SHP77 (cell line): ENCODE data around the gene DNER.
A peak's percentile ranks its signal among the peaks of the same experiment; 100 is the strongest.
"Not testable (repeated sequence)": the region's sequence is repeated elsewhere in the genome, so short reads cannot be mapped to it uniquely, and the experiment has no call there.

ENCODE experiments used
- DNase-seq, 2 experiments: peaks; one replicate each; lab custom pipeline; 2025; lab: John Stamatoyannopoulos, UW

The DNER gene

DNA sequence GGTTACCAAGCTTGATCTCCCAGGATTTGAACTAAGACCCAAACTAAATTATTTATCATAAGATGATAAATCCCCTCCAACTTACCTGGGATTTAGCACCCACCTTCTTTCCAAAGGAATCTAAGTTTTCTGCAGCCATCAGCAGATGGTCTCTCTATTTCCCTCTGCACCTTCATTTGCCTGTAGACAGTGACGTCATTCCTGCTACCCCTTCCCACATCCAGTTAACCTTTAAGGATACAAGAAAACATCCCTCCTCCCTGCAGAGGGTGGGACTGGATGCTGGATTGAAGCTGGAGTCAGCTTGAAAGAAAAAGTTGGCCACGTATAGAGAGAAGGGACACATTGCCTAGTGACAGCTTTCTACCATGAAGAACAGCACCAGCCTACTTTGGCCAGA lies 3.7 kb upstream of the DNER start:
- no peak for DNase-seq

DNA sequence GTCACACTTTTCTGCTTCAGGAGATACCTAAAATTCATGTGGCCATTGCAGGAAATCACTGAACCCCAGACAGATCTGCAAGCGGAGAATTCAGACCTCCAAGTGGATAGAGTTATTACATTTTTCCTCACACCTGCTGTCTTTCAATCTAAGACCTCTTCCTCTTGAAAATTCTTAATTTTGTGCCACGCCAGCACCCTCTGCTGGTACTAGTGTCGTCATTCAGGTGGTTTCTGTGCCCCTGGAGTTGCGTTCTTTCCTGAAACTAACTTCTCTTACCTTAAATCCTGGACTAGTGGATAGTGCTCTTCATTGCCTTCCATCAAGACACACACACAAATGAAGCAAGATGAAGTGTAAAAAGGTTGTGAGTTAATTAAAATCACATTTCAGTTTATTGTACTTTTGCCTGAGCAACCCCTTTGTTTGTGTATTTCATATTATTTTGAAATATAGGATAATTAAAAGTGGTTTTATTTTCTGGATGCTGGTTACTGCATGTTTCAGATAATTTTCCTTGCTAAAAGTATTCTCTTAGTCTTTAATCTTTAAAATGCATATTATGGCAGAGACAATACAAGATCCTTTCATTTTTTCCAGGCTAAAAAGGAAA lies 1.6 kb upstream of the DNER start:
- peak; percentile 74 to 75 for DNase-seq

DNA sequence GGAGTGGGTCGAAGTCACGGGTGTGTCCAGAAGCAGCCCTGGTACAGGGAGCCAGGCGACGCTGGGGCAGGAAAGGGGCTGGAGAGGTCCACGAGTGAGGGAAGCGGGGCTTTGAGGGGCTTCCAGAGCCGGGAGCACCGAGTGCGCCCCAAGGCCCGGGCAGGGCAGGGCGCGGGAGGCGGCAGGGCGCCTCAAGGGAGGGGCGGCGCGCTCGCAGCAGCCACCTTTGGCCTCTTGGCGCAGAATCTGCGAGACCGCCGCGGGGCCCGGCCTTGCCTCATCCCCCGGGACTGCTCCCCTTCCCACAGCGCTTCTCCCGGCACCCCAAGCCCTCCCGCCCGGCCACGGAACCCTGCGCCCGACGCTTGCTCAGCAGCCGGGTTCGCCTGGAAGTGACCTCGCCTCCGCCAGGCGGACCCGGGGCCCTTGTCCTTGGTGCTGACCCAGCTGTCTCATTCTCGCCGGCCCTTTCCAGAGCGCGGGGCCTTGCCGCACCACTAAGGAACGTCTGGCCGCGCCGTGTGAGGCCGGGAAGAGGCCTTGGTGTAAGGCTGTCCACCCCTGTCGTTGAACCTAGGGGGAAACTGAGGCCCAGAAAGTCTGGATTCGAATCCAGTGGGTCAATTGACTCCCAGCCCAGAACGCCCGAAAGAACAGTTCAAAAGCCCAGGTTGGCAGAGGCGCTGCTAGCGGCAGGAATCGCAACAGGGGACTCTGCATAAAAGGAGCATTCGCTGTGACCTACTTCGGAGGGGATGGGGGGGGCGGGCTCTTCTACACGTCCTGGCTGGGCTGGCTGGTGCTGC lies 584 bp upstream of the DNER start:
- DNase-seq, result peak; percentile 44

DNA sequence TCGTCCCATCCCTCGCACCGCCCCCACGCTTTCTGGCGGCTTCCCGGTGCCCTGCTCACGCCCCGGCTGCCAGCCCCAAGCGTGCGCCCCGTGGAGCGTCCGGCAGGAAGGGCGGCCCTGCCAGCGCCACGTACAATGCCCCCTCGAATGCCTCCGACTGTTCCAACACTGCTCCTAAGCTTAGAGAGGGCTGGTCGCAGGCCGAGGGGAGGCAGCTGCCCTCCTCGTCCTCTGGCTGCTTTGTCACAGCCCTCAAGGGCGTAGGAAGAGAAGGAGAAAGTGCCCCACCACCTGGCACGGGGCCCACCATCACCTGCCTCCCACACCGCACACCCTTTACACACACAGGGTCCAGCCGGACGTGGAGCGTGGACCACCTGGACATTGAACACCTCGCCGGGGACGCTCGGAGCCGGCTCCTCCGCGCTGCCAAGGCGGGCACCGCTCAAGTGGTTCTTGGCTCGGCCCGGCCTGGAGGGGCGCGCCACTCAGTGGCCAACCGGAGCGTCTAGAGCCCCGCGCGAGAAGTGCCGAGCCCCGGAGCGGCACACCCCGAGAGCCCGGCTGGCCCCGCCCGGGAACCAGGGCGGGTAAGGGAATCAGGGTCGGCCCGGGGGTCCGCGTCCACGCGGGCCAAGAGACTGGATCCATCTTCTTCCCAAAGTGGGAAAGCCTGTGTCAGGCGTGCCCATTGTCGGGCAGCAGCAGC lies 830 bp downstream of the DNER start:
- DNase-seq, result peak; percentile 64 to 81

DNA sequence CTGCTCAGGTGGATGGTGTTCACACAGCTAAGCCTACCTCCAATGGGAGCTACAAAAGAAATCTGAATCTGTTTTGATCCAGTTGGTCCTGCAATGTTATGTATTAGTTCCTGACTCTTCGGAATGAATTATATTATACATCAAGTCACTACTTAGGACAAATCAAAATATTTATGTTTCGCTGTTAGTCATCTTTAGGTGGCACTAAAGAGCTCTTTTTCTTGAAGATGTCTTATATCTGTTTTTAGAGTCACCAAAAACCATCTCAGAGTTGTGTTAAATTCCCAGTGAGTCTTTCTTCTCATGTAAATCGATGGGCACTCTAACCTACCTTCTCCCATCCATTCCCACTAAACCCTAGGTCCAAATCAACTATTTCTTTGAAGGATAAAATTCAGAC lies 2.2 kb downstream of the DNER start:
- no peak for DNase-seq

DNA sequence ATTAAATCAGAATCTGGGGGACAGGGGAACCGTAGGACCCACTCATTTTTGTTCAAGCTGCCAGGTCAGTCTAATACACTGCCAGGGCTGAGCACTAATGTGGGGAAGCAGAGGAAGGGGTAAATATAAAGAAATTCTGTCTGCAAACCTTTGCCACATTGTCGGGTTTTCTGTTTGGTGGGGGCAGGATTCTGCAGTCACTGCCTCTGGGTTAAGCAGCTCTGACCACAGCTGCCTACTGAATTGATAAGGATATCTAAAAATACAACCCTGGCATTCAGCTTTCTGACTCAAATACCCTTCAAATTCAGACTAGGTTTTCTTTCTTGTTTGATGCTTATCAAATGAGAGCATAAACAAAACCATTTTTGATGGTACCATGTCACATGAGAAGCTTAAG lies 6.0 kb downstream of the DNER start:
- no peak for DNase-seq

DNA sequence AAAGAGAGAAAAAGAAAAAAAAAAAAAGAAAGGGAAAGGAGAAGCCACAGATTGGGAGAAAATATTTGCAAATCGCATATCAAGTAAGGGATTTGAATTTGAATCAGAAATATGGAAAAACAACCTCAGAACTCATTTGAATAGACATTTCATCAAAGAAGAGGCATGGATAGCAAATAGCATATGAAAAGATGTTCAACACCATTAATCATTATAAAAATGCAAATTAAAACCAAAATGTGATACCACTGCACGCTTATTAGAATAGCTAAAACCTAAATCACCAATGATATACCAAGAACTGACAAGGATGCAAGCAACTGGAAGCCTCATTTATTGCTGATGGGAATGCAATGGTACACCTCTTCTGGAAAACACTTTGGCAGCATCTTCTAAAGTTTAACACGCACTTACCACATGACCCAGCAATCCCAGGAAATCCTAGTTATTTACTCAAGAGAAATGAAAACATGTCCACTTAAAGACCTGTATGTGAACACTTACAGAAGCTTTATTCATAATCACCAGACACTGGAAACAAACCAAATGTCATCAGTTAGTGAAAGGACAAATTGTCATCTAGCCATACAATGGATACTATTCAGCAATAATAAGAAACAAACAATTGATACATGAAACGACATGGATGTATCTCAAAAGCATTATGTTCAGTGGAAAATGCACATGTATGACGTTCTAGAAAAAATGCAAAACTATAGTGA lies 10.3 kb downstream of the DNER start:
- DNase-seq, result no peak

DNA sequence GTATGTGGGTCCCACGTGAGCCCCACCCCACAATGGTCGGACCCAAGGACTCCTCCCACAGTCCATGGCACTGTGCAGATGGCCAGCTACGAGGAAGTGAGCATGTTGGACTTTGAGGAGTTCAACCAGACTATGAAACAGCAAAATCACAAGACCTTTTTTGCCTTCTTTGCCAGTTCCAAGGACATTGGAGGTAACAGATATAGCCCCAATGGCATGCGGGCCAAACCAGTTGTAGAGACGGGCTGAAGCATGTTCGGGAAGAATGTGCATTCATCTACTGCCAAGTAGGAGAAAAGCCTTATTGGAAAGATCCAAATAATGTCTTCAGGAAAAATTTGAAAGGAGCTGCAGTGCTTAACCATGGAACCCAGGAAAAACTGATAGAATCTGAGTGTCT lies 12.6 kb downstream of the DNER start:
- DNase-seq, result no peak

DNA sequence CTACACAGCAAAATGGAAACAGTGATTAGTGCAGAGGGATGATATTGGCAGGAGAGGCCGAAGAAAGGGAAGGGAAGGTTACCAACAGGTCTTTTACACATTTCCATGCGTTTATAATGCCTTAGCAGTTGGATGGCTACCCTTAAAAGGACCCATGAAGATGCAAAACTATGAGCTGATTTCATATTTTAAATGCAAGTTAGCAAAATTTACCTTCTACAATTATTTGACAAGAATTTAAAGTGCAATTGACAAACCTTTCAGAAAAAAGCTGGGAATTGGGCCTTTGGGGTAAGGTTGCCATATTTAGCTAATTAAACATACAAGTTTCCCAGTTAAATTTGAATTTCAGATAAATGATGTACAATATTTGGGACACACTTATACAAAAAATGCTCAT lies 13.3 kb downstream of the DNER start:
- DNase-seq, result no peak

DNA sequence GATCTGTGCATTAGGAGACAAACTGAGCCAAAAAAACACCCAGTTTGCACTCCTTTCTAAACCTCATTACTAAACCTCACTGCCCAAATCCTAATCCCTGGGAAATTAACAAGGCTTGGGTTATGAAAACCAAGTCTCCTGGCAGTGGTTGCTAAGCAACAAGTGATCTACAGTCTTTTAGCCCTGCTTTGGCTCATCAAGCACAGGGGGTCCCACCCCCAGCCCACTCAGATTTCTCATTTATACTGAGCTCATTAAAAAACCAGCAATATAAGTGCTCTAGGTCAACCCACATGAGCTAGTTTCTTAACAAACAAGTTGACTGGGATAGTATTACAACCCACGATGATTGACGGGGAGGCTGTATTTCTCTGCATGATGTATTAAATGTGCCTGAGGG lies 18.4 kb downstream of the DNER start:
- DNase-seq, result no peak

DNA sequence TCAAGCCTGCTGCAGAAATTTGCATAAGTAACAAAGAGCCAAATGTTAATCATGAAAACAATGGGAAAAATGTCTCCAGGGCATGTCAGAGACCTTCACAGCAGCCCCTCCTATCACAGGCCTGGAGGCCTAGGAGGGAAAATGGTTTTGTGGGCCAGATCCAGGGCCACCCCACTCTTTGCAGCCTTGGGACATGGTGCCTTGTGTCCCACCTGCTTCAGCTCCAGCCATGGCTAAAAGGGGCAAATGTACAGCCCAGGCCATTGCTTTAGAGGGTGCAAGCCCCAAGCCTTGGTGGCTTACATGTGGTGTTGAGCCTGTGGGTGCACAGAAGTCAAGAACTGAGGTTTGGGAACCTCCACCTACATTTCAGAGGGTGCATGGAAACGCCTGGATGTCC lies 20.5 kb downstream of the DNER start:
- DNase-seq, result not testable (repeated sequence)

DNA sequence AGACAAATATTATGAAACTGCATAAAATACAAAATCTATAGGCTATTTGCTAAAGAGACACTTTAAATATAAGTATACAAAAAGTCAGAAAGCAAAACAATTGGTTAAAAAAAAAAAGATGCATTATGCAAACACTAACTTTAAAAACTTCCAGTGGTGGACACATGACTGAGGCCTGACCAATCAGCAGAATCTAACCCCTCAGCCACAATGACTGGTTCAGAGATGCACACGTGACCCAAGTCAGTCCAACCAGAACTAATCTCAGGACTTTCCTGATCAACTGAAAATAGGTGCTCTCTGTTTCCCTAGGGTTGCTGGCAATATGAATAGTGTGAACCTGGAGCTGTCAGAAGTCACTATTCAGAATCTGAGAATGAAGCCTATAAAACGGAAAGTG lies 22.7 kb downstream of the DNER start:
- no peak for DNase-seq

DNA sequence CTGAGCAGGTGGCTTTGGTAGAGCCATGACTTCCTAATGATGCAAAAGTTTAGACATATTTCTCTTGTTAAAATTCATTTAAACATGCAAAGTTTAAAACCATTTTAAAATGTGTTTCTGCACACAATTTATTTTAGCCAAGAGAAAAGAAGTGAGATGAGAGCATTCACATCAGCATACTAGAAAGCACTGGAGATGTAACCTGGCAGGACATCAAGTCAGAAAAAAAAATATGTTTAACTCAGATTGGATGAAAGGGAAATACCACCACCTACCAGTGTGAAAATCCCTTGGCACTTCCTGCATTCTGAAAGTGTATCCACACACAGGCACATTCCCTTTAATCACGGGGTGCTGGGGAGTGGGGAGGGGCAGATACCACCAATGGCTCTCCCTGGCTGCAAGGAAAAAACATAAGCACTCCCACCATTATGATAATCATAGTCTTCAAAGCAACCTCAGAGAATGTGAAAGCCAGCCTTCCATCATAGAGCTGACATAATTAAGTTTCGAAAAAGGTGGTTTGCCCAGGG lies 25.0 kb downstream of the DNER start:
- no peak for DNase-seq

DNA sequence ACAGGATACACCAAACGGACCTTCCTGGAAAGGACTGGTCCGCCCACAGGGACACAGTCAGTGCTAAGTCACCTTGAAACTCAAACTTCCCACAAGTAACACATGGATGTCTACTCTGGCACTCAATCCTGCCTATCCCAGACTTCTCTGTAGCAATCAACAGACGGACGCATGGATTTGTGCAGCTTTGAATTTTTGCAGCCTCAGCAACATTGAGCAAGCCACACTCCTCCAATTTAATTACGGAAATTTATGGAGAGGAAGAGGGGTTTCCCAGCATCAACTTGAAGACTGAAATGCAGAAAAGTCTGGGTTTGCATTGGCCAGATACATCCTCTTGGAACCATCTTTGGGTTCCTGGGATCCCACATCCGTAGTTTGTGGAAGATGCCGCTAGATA lies 26.2 kb downstream of the DNER start:
- DNase-seq, result no peak

DNA sequence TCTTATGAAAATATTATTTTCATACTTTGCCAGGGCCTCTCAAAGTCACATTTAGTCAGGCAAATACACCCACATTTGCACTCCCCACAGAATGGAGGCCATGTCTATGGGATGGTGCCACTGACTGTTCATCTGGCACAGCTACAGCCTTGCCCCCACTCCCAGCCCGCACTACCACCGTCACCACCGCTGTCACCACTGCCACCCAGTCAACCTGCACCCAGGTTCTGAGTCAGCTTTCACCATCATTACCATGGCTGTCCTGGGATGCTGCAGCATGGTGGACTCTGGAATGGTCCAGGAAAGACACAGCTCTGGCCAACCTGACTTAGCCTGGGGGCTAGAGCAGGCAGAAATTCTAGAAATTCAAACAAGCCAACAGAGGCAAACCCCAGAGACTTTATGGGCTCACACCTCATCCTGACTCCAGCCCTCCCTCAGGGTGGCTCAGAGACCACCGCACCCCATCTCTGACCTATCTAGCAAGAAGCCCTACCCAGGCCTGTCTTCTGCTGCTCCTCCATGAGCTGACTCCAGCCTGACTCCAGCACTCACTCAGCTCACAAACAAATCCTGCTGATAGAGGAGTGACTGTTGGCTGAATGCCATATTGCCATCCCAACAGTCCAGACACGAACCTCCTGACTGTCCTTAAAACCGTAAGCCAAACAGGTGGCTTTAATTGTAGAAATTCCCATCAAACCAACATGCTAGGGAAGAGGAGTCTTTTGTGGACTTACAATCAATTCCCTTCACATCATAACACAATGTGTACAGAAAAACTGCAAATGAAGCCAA lies 28.0 kb downstream of the DNER start:
- DNase-seq, result peak; percentile 42 to 65

DNA sequence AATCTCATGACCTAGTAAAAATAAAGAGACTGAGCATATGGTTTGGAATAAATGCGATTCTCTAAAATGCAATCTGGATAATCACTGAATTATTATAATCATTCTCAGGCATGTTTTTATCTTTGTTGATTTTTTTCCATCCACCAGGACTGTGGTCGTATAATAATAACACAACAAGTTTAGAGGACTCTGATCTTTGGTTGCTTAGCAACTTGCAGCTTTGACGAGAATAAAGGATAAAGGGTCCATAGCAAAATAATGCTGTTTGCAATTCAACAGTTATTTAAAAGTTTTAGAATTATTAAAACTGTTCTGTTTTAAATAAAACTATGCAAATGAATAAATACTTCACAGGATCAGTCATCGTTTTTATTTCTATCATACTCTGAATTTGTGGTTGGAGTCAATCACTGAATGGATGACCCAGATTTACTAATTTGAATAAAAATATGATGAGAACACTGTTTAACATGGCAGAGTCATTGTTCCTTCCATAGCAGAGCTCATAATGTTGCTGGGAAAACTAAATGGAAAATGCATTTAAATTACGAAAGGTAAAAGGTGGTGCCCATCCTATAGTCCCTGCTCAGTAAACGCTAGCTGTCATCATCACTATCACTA lies 29.3 kb downstream of the DNER start:
- DNase-seq, result no peak

DNA sequence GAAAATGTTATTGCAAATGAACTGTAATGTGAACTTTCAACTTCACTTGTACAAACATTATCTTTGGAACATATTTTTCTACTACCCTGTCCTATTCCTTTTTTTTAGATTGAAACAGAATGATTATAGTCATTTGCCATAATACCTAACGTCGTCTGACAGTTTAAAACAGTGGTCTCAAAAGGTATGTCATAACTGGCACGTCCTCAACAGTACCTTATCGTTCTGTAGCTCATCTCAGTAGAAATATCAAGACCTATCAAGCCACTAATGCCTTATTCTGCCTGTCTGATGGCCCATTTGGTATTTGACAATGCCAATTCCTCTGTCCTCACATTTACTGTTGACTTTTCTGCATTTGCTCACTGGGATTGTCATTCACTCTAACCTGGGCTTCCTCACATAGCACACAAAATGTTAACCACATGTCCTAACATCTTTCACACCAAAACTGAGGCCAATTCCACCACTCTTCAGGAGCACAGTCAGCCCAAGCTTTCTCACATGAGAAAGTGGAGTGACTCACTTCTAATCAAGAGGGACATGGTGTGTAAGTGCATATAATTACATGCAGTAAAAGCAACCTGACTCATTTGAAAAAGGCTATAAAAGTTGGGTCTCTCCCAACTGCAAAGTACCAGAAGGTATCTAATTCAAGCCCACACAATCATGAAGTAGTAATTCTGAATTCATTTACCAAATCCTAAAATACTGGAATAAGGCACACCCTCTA lies 34.8 kb downstream of the DNER start:
- no peak for DNase-seq

DNA sequence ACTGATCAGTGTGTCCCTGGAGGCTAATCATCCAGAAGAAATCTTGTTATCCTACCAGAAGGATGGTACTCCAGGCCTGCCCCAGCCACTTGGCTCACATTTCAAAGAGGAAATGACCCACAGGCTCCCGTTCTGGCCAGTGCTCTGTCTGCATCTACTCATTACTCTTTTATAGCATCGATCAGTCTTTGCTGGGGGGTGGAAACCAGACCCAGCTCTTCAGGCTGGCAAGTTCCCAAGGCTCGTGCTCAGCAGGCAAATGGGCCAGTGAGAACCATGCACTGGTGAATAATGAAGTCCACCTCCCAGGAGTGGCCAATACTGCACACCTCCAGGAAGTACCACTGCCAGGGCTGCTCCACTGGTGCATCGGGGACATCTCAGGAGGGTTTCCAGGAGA lies 38.8 kb downstream of the DNER start:
- no peak for DNase-seq

DNA sequence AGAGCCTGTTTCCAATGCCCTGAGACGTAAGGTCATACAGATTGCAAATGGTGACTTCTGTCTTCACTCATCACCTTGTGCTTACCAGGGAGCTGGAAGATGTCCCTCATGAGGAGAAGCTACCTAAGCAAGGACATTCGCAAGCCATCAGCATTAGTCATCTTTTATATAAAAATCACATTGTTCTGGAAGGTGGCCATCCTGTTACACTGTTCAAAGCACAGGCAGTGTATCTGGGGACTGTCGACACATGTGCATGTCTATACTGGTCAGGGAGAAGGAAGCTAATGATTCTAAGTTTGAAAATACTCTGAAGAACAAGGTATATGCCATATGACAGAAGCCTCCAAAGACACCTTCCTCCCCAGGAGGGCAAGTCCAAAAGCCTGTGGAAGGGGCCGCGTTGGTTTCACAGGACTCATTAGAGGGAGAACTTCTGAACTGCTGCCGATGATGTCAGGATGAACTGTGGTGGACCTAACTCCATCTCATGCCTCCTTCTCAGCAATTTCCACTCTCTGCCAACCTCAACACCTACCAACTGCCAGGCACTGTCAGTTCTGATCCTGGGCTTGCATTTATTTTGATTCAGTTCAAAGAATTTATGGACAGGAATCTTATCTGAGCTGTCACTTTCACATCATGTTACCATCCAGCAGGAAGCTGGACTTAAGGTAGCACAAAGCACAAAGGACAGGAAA lies 39.4 kb downstream of the DNER start:
- DNase-seq, result no peak

DNA sequence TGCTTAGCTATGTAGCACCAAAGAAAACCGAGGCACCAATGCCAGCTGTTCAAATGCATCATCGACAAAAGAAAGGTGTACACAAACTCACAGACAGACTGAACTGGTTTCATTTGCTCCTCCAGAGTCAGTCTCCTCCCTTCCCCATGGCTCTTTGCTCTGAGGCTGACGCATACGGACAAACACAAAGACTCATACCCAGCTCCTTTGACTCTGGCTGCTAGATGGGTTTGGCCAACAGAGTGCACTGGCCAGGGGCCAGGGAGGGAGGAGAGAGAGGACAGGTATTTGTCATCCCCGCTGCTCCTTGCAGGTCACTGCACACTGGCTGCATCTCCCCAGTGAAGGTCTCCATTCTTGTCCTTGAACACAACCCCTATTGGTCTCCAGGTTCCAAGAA lies 40.7 kb downstream of the DNER start:
- DNase-seq, result no peak
